AG04450 (cell line): ENCODE results near the gene TBC1D2. TPM values are rescaled to one million over a fixed set of nuclear protein-coding genes. Genes with fewer than 3 reads are reported as not detected.

ENCODE experiments used
- CTCF ChIA-PET: fragments of 300-600, 350-600 bp; formaldehyde crosslinking; extraction: SDS; loops from one replicate; lab custom pipeline; 2022; ENCODE audit warnings: antibody characterized with exemption, inconsistent platforms; lab: Charles Lee
- POLR2A ChIA-PET: fragments of 350-600 bp; formaldehyde crosslinking; extraction: SDS; loops from one replicate; lab custom pipeline; 2021; ENCODE audit warnings: antibody characterized with exemption, inconsistent platforms; lab: Yijun Ruan, JAX
- DNase-seq: peaks from one replicate; pipeline ENCODE4 v3.0.0-alpha.2; 2011; ENCODE audit warnings: low read depth, low spot score
- H3K27ac ChIP-seq: one replicate; pipeline ENCODE4 v1.5.1; 2012; ENCODE audit warnings: low read depth, low read length, control low read depth
- H3K27me3 ChIP-seq: one replicate; pipeline ENCODE4 v1.6.0; 2012; ENCODE audit warnings: low read length; ENCODE audit not compliant: control insufficient read depth, insufficient read depth
- H3K4me3 ChIP-seq: 2 replicates; pipeline ENCODE4 v1.5.1; 2011; ENCODE audit warnings: mild to moderate bottlenecking, low read depth, low read length, control low read depth
- H3K9me3 ChIP-seq: 2 replicates; pipeline ENCODE4 v1.5.1; 2012; ENCODE audit warnings: low read length; ENCODE audit not compliant: control insufficient read depth, insufficient read depth
- CTCF ChIP-seq: IDR thresholded peaks from 2 replicates; pipeline ENCODE4 v1.5.1; 2011; ENCODE audit warnings: low read depth, low read length, control low read depth, inconsistent platforms
- polyA plus RNA-seq: library from polyadenylated mRNA; depleted of rRNA; stranded (reverse); fragments of >200 nt; gene quantifications from 2 replicates; pipeline ENCODE4 v1.2.3, GENCODE V29; 2011

TBC1D2 gene
- polyA plus RNA-seq, 1 experiment = 17.2 TPM

DNA sequence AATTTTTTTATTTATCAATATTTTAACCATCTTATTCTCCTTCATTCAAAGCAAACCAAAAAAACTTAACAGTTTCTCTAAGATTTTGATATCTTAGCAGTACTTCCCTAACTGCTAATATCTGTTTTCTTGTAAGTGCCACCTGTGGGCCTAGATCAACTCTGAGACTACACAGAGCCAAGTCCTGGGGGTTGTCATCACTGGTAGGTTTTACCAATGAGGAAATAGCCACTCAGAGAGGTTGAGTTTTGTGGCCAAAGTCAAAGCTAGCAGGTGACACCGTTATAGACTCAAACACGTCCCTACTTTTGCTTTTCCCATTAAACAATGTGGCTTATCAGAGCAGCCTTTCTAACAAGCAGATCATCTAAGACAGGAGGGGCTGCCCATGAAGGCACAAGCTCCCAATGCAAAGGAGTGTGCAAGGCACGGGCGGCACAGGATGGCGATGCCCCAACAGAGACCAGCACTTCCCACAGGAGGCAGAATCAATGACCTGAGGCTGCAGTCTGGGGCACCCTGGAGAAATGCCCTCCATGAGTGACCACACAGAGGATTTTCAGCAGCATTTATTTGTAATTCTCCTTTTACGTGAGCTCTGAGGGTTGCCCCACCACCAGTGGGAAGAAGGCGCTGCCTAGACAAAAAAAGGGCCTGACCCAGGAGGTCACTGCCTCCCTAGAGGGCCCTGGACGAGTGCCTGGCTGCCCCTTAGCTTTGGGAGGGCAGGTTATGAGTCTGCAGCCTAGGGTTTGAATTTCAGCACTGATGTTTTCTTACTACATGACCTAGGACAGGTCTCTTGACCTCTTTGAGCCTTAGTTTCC is 7.4 kb downstream of the TBC1D2 start:
- ChIA-PET CTCF (interaction anchor here (0.8 to 1.3 kb wide), 4 partner anchors 14 to 41 kb away, joined by 3 to 4 read pairs (median 4); no protein-coding TSS in a partner anchor), POLR2A (no interaction called here)
- Histone ChIP-seq H3K27me3 (no peaks in the 10 kb centered on the region), H3K27ac (peak overlapping the region; percentile 99), H3K4me3 (no peak overlapping the region), H3K9me3 (no peaks in the 10 kb centered on the region; the same call in 1 of the 2 replicates)
- no peak for TF ChIP-seq CTCF
- no peak for DNase-seq

DNA sequence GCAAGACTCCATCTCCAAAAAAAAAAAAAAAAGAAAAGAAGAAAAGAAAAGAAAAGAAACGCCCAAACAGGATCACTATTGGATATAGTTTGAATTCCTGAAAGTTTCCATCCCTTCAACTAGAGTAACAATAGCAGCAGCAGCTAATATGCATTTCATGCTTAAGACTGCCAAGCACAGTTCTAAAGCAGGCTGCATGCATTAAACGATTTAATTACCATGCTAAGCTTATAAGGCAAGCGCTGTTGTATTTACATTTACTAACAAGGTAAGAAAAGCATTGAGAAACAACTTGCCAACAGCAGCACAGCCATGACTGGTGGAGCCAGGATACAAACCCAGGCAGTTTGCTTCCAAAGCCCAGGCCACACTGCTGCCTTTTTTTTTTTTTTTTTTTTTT is 13.0 kb downstream of the TBC1D2 start:
- H3K9me3 ChIP-seq = no peaks in the 10 kb centered on the region
- TF ChIP-seq CTCF = no peak
- no peaks in the 10 kb centered on the region for H3K27me3 ChIP-seq
- DNase-seq = no peak
- H3K4me3 ChIP-seq = no peak overlapping the region
- ChIA-PET POLR2A (interaction anchor here (0.7 kb wide), 1 partner anchor 416 kb away, joined by 5 read pairs; no protein-coding TSS in a partner anchor), CTCF (interaction anchor here (1.1 kb wide), 1 partner anchor 319 kb away, joined by 4 read pairs; the partner anchor contains the start of gene TRMO)
- H3K27ac ChIP-seq = no peak overlapping the region

DNA sequence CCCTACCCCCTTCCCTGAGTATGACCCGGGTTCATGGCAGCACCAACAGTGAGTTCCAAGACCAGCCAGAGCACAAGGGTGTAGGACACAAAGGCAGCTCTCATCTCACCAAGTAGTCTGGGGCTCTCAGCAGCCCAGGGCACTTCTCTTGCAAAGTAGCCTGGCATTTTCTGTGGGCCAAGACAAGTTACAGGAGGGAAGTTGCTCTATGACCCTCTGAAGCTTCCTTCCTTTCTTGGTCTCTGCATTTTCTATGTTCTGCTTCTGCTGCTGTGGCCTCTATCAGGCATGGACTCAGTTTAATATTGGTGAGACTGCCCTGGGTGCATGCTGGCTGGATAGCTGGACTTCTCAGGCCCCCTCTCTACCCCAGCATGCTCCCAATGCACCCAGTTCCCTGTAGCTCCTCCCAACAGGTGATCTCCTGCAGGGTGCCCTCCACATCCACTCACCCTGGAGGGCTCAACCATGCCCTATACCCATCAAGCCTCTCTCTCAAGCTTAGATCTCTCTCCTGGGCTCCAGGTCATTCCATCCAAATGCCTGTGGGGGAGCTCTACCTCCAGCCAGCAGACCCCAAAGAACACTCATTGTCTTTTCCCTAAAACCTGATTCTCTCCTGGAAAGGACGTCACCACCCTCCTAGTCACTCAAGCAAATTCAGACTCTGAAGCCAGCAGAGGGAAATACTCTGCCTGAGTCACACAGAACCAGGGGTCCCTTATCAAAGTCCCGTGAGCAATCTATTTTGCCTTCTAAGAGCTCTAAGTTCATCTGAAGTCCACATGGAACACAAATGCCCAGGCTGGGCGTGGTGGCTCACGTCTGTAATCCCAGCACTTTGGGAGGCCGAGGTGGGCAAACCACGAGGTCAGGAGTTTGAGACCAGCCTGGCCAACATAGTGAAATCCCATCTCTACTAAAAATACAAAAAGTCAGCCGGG is 13.8 kb downstream of the TBC1D2 start:
- no peak for DNase-seq
- ChIA-PET POLR2A (no interaction called here), CTCF (interaction anchor here (0.9 to 1.1 kb wide), 2 partner anchors 11 to 318 kb away, joined by 4 read pairs; partner anchors contain the start of gene TRMO)
- no peak for TF ChIP-seq CTCF
- no peak overlapping the region for H3K27ac ChIP-seq
- H3K4me3 ChIP-seq = no peak overlapping the region
- no peaks in the 10 kb centered on the region for H3K27me3 ChIP-seq
- no peaks in the 10 kb centered on the region for H3K9me3 ChIP-seq

- Histone ChIP-seq H3K27me3 (no peaks in the 10 kb centered on the region), H3K4me3 (no peak overlapping the region), H3K27ac (no peak overlapping the region), H3K9me3 (no peaks in the 10 kb centered on the region)
- no peak for DNase-seq
- TF ChIP-seq CTCF = no peak
- ChIA-PET POLR2A (no interaction called here), CTCF (interaction anchor here (0.6 kb wide), 1 partner anchor 249 kb away, joined by 3 read pairs; no protein-coding TSS in a partner anchor)
These were observed 15.0 kb downstream of the TBC1D2 start for GRCh38 chr9:98240475-98240874.
